SU-DHL-6 (cell line): Measurements from ENCODE around the gene GIMAP1.

Experiments used
- H2AFZ ChIP-seq: fragments of 200-600 bp; sonication (generic); 2 replicates; pipeline ENCODE4 v1.6.1; 2014; ENCODE audit warnings: low read depth, mild to moderate bottlenecking, moderate library complexity, mixed read lengths, antibody characterized with exemption, low read length; ENCODE audit not compliant: severe bottlenecking
- H3F3A ChIP-seq: fragments of 200-600 bp; shearing (Covaris generic); 2 replicates; pipeline ENCODE4 v1.6.0; 2016; ENCODE audit warnings: antibody characterized with exemption, mild to moderate bottlenecking; ENCODE audit not compliant: insufficient read depth
- H3K27ac ChIP-seq: fragments of 200-600 bp; sonication (generic); 2 replicates; pipeline ENCODE4 v1.5.1; 2016; ENCODE audit warnings: low read depth, mild to moderate bottlenecking, low read length, moderate library complexity, mixed read lengths
- H3K27me3 ChIP-seq: fragments of 200-600 bp; sonication (generic), shearing (Covaris generic); 2 replicates; pipeline ENCODE4 v1.6.0; 2014; ENCODE audit warnings: mild to moderate bottlenecking, low read length
- H3K36me3 ChIP-seq: fragments of 200-600 bp; sonication (generic); 2 replicates; pipeline ENCODE4 v1.6.1; 2014; ENCODE audit warnings: mild to moderate bottlenecking, low read length, mixed read lengths
- H3K4me2 ChIP-seq: fragments of 300-600, 200-600 bp; shearing (Covaris generic), sonication (generic); 2 replicates; pipeline ENCODE4 v1.6.0; 2014; ENCODE audit warnings: low read length, low read depth, mild to moderate bottlenecking; ENCODE audit not compliant: poor library complexity, severe bottlenecking
- H3K4me3 ChIP-seq: fragments of 200-600 bp; sonication (generic); 2 replicates; pipeline ENCODE4 v1.5.1; 2014; ENCODE audit warnings: antibody characterized with exemption, low read length, mild to moderate bottlenecking, mixed read lengths; ENCODE audit not compliant: insufficient read depth, poor library complexity, severe bottlenecking
- H3K79me2 ChIP-seq: fragments of 200-600 bp; sonication (generic); 2 replicates; pipeline ENCODE4 v1.6.1; 2014; ENCODE audit warnings: mild to moderate bottlenecking, low read length, moderate library complexity; ENCODE audit not compliant: insufficient read depth
- H3K9ac ChIP-seq: fragments of 200-600 bp; sonication (generic); 2 replicates; pipeline ENCODE4 v1.7.0; 2014; ENCODE audit warnings: mild to moderate bottlenecking, low read length
- H3K9me2 ChIP-seq: fragments of 200-600 bp; sonication (generic); replicated peaks from 2 replicates; pipeline ENCODE4 v1.6.1; 2014; ENCODE audit warnings: low read length; ENCODE audit not compliant: insufficient read depth
- H3K9me3 ChIP-seq: fragments of 200-600 bp; sonication (generic); 2 replicates; pipeline ENCODE4 v1.6.1; 2014; ENCODE audit warnings: low read length, mixed read lengths; ENCODE audit not compliant: insufficient read depth
- H4K20me1 ChIP-seq: fragments of 200-600 bp; sonication (generic); 2 replicates; pipeline ENCODE4 v1.6.1; 2014; ENCODE audit warnings: low read depth, mild to moderate bottlenecking, antibody characterized with exemption, low read length, moderate library complexity, mixed read lengths
- EZH2phosphoT487 ChIP-seq: fragments of 200-600 bp; sonication (generic), shearing (Covaris generic); conservative IDR thresholded peaks from 2 replicates; pipeline ENCODE4 v1.6.1; 2018; ENCODE audit warnings: mild to moderate bottlenecking, antibody characterized with exemption, low read length, moderate library complexity, mixed read lengths
- TF ChIP-seq, protein P1 (sequence below): fragments of 200-600 bp; sonication (generic); IDR thresholded peaks from one replicate; pipeline ENCODE4 v1.5.1; 2017; ENCODE audit warnings: antibody characterized with exemption, mild to moderate bottlenecking, low read length, moderate library complexity; ENCODE audit not compliant: insufficient read depth, poor library complexity, severe bottlenecking

GIMAP1 gene

DNA sequence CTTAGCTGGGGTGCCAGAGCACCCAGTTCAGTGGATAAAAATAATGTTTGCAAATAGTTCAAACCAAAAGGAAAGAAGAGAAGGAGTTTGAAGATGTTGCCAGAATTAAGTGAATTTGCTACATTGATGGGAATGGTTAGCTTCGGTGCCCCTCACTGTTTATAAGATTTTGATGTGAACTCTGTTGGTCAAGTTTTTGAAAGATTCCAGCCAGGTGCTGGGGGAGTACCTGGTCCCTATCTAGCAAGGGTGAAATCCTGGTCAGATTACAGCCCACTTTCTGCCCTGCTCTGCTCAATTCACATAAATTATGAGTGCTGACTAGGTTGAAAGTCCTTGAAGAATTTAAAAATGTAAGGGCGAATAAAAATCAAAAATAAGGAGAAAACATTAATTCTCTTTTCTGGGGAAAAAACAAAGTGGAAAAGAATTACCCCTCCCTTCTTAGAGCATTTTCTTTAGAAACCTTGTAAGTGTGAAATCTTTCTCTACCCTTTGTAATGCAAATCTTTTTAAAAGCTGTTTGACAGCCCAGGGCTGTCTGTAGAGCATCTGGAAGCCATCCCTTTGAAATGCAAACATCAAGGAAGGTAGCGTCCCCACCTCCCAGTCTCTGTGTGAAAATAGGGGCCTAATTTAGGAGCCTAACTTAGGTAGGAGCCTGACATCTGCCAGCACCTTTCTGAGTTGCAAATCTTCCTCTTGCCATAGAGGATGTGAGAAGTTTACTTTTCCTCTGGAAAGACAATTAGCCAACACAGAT, 19.4 kb downstream of the GIMAP1 start:
- Histone ChIP-seq H3K9ac (no peak overlapping the region), H3K27ac (no peak overlapping the region), H4K20me1 (no peaks in the 10 kb centered on the region), H3K79me2 (no peaks in the 10 kb centered on the region), H3K9me3 (no peaks in the 10 kb centered on the region), H3K9me2 (no peaks in the 10 kb centered on the region), H2AFZ (no peak overlapping the region), H3K4me3 (no peak overlapping the region), H3F3A (no peaks in the 10 kb centered on the region), H3K4me2 (no peak overlapping the region), H3K27me3 (no peaks in the 10 kb centered on the region), H3K36me3 (no peaks in the 10 kb centered on the region)
- TF ChIP-seq, protein P1, sequence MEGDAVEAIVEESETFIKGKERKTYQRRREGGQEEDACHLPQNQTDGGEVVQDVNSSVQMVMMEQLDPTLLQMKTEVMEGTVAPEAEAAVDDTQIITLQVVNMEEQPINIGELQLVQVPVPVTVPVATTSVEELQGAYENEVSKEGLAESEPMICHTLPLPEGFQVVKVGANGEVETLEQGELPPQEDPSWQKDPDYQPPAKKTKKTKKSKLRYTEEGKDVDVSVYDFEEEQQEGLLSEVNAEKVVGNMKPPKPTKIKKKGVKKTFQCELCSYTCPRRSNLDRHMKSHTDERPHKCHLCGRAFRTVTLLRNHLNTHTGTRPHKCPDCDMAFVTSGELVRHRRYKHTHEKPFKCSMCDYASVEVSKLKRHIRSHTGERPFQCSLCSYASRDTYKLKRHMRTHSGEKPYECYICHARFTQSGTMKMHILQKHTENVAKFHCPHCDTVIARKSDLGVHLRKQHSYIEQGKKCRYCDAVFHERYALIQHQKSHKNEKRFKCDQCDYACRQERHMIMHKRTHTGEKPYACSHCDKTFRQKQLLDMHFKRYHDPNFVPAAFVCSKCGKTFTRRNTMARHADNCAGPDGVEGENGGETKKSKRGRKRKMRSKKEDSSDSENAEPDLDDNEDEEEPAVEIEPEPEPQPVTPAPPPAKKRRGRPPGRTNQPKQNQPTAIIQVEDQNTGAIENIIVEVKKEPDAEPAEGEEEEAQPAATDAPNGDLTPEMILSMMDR = no peak
- no peak for TF ChIP-seq EZH2phosphoT487

- no peaks in the 10 kb centered on the region for H3F3A ChIP-seq
These were observed 20.5 kb downstream of the GIMAP1 start for GRCh38 chr7:150736864-150737263.

DNA sequence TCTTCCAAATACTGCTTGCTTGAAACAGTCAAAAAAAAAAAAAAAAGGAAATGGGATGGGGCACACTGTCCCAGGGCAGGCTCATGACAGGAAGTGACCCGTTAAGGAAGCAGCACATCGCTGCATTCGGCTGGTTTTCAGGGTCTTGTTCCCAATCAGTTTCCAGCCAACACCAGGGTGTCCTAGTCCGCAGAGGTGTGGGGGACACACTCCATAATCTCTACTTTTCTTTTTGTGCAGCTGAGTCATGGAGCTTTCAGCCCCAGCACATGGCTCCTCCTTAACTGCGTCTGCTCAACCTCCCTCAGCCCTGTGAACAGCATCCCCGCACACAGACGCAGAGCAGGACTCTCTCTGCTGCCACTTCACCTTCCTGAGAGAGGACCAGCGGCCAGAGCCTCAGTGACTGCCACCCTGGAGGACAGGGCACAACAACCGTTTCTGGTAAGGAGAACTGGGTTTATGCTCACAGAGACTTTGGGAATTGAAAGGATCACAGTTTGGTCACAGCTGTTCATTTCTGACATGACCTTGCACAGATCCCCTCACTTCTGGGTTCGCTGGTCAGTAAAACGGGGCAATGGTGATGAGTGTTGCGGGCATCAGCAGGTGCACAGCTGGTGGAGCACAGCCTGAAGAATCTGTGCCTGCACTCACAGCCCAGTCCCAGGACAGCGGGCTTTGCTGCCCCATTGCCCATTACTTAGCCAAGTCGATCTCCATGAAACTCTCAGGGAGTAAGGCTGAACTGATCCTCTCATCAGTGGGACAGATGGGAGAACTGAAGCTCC, 21.0 kb downstream of the GIMAP1 start, which contains the start of gene GIMAP5:
TSS of gene GIMAP5 (plus strand) at position 154 of the 791 bp plus-strand sequence. CDS start 3,467 bp downstream, outside the sequence.
- H3F3A ChIP-seq = no peaks in the 10 kb centered on the region
- no peaks in the 10 kb centered on the region for H3K9me3 ChIP-seq
- no peaks in the 10 kb centered on the region for H3K27me3 ChIP-seq
- H4K20me1 ChIP-seq = no peaks in the 10 kb centered on the region
- no peaks in the 10 kb centered on the region for H3K36me3 ChIP-seq
- TF ChIP-seq EZH2phosphoT487 = no peak
- no peaks in the 10 kb centered on the region for H3K79me2 ChIP-seq
- no peak within 1 kb of the TSS for H3K4me2 ChIP-seq
- no peak within 1 kb of the TSS for H2AFZ ChIP-seq
- no peak within 1 kb of the TSS for H3K27ac ChIP-seq
- H3K9me2 ChIP-seq = no peaks in the 10 kb centered on the region
- H3K9ac ChIP-seq = no peak within 1 kb of the TSS
- no peak within 1 kb of the TSS for H3K4me3 ChIP-seq

More at GRCh38 chr7:150736864-150737263, 20.5 kb downstream of the GIMAP1 start:
- Histone ChIP-seq H3K79me2 (no peaks in the 10 kb centered on the region), H2AFZ (no peak overlapping the region), H3K4me2 (no peak overlapping the region), H3K9ac (no peak overlapping the region), H3K27ac (no peak overlapping the region), H3K36me3 (no peaks in the 10 kb centered on the region), H3K9me3 (no peaks in the 10 kb centered on the region), H3K27me3 (no peaks in the 10 kb centered on the region), H3K4me3 (no peak overlapping the region), H3K9me2 (no peaks in the 10 kb centered on the region), H4K20me1 (no peaks in the 10 kb centered on the region)
- no peak for TF ChIP-seq EZH2phosphoT487

DNA sequence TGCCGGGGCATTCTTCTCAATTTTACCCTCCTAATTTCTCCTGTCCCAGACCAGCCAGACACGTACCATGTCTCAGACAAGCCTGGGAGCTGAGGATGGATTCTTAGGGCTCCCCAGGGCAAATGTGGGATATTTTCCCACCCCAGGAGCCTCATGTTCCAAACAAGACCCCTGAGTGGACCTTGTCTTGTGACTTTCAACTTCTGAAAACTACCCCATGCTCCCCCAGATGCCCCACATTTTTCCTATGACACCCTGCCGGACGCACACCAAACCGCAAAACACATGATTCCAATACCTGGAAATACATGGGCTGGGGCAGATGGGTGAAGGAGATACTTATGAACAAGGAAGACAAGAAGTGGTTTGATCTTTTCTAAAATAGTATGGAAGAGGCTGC, 21.7 kb downstream of the GIMAP1 start:
- Histone ChIP-seq H3K27ac (no peak overlapping the region), H3K36me3 (no peaks in the 10 kb centered on the region), H3K4me3 (no peak overlapping the region), H3K27me3 (no peaks in the 10 kb centered on the region), H4K20me1 (no peaks in the 10 kb centered on the region), H3F3A (no peaks in the 10 kb centered on the region), H3K4me2 (no peak overlapping the region), H2AFZ (no peak overlapping the region), H3K9me3 (no peaks in the 10 kb centered on the region), H3K9me2 (no peaks in the 10 kb centered on the region), H3K79me2 (no peaks in the 10 kb centered on the region), H3K9ac (no peak overlapping the region)
- TF ChIP-seq EZH2phosphoT487 = no peak
- TF ChIP-seq, protein P1 = no peak
